GM19372 (cell line): ENCODE measurements around the gene ANTXR2.
"Not testable (repeated sequence)": the region's sequence is repeated elsewhere in the genome, so short reads cannot be mapped to it uniquely, and the experiment has no call there.

Experiments used
- ATAC-seq: cut with Tn5 transposase; IDR thresholded peaks from one replicate; pipeline ENCODE4 v1.9.1; 2021; ENCODE audit warnings: mild to moderate bottlenecking, low read depth, moderate library complexity; ENCODE audit not compliant: unreplicated experiment

The ANTXR2 gene

DNA sequence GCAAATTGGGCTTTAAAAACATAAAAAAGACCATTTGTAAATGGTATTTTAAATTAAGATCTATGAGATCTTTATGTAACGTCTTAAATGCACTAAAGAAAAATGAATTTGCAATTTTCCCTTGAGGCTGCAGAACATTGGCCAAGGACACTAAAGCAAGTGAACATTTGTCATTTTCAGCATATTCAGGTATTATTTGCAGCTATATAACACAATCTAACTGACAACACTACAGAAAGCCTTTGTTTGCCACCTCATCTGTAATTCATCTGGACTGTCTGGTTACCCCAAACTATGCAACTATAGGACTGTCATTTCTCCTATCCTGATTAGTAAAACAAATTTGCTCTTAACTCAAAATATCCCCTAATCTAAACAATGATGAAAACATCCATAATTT, 74.8 kb downstream of the ANTXR2 start:
- no peak for ATAC-seq

DNA sequence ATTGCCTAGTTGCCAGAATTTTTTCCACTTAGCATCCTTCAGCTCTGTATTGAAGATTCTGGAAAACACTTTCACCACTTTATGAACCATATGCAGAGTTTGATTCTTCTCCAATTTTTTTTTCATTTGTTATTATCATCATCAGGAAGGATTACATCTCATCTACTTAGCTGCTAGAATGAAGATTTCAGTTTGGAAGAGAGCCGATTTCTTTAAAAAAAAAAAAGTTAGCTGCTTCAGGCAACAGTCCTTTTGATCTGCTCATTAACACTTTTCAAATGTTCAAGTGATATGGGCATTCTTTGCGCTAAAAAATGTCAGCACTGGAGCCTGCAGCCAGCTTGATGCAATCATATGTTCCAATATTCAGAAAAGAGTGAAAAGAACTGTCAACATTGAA, 76.2 kb downstream of the ANTXR2 start:
- ATAC-seq = no peak

DNA sequence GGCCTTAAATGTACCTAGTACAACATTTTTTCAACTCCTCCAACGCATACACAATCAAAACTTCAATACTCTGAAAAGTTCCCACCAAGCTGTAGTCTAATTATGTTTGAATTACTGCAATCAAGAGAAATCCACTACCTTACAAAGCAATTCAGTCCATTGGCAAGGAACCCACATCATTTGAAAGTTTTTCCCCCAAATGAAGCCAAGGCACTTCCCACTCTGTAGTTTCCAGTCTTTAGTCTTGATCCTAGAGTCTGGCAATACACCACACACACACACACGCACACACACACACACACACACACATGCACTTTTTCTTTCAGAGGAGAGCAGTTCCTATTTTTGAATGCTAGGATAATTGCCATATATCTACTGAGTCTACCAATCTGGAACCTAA, 79.6 kb downstream of the ANTXR2 start:
- ATAC-seq = no peak

- ATAC-seq = no peak
These were observed 81.4 kb downstream of the ANTXR2 start for GRCh38 chr4:79991601-79992000.

DNA sequence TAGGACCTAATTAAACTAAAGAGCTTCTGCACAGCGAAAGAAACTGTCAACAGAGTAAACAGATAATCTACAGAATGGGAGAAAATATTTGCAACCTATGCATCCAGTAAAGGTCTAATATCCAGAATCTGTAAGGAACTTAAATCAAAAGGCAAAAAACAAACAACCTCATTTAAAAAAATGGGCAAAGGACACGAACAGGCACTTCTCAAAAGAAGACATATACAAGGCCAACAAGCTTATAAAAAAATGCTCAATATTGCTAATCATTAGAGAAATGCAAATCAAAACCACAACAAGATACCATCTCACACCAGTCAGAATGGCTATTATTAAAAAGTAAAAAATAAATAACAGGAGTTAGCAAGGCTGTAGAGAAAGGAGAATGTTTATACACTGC, 81.9 kb downstream of the ANTXR2 start:
- not testable (repeated sequence) for ATAC-seq

DNA sequence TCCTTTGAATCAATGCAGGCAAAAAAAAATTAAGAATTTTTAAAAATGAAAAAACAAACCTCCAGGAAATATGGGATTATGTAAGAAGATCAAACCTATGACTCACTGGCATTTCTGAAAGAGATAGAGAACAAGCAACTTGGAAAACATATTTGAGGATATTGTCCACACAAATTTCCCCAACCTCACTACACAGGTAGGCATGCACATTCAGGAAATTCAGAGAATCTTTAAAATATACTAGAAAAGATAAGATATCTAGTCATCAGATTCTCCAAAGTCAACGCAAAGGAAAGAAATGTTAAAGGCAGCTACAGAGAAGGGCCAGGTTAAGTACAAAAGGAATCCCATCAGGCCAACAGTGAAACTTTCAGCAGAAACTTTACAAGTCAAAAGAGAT, 85.6 kb downstream of the ANTXR2 start:
- ATAC-seq = no peak

GRCh38 chr4:79983431-79983830, 89.6 kb downstream of the ANTXR2 start:
- no peak for ATAC-seq

- no peak for ATAC-seq
These were observed 90.3 kb downstream of the ANTXR2 start for GRCh38 chr4:79982601-79983322.

DNA sequence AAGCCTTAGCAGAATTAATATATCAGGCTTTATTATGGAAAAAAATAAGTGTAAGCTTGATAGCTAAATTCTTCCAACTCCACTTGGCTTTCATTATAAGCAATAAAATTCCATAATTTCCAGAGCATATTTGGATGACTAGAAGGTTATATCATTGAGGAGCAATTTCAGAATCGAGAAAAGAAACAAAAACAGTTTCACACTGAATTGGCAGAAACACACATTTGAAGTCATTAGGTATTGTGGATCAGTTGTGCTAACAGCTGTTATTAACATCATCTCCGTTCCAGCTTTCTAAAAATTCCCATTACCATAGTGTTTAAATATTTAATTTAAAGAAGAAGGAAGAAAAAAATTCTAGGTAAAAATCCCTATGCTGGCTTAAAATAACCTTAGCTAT, 92.6 kb downstream of the ANTXR2 start:
- ATAC-seq = no peak

GRCh38 chr4:79979785-79980437, 93.1 kb downstream of the ANTXR2 start:
- no peak for ATAC-seq

DNA sequence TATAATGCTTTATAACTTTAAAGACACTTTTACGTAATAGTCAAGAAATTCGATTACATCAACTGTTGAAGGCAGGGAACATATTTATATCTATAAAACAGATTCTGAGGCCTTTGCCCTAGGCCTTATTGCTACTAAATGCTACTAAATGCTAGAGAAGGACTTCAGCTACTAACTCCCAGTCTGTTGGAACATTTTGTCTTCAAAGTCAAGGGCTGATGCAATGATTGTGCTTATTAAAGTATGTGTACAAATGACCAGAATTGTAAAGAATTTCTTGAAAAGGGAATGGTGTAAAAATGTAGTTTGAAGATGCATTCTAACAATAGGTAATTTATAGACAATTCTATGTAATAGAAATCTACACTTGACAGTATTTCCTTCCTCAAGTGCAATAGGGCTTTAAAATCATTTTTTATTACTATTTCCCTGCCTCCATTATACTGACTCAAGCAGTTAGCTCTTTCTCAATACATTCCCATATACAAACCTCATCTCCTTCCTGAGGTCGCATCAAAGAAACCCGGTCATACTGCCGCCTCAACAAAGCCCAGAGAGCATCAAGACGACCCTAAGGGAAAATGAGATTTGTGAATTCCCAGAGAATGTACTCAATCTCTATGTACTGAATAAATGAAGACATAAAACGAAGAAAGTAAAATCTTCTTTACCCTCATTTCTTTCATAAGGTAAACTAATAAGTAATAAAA, 95.7 kb downstream of the ANTXR2 start:
- no peak for ATAC-seq

DNA sequence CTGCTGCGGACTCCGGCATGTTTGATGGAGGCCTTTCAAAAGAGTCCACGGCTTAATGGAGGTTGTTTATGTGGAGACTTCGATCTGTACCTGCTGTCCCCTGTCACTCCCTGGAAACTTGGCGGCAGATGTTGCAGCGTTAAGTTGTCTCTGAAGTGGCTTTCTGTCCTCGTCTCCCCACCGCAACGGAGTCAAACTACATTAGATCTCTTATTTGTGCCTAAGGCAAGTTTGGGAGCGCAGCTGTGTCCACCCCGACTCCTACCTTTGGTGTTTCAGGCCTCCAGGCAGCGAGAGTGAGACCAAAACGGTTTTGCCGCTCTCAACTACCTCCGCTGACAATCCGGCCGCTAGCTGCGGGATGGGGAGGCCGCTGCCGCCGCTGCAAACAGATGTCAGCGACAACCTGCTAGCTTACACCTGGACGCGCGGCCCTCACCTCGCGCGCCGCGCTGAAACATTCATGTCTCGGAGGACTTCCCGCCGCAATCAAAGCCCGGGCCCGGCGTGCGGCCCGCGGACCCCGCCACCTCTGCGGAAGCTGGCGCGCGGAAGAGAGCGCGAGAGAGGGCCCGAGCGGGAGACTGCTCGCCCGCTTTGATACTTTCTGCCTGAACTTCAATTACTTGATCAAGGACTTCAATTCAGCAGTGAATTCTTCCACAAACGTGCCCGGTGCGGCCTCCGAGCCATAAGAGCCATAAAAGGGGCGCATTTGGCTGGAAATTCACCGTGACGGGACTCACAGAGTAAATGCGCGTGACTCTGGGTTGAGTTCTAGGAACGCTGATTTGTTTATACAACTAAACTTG, 108.4 kb downstream of the ANTXR2 start:
- no peak for ATAC-seq

GRCh38 chr4:79964020-79964399, 109.0 kb downstream of the ANTXR2 start:
- ATAC-seq = no peak

- no peak for ATAC-seq
These were observed 113.4 kb downstream of the ANTXR2 start for GRCh38 chr4:79959652-79960051.

- no peak for ATAC-seq
These were observed 114.4 kb downstream of the ANTXR2 start for GRCh38 chr4:79958466-79959264.

DNA sequence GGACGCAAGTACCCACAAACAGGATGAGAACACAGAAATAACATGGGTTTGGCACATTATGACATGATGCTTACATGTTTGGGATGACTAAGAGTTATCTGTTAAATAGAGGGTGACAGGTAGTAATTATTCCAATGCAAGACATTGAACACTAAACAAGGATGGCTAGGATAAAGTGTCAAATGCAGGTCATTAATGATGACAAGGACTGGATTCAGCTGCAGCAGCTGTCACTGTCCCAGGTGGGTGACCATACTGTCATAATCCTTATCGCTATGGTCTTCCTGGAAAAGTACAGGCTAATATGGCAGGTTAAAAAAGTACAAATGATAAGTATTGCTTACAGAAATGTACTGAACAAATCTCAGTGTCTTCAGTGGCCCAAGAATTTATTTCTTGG, 123.9 kb downstream of the ANTXR2 start:
- no peak for ATAC-seq

GRCh38 chr4:79948739-79949138, 124.3 kb downstream of the ANTXR2 start:
- no peak for ATAC-seq

DNA sequence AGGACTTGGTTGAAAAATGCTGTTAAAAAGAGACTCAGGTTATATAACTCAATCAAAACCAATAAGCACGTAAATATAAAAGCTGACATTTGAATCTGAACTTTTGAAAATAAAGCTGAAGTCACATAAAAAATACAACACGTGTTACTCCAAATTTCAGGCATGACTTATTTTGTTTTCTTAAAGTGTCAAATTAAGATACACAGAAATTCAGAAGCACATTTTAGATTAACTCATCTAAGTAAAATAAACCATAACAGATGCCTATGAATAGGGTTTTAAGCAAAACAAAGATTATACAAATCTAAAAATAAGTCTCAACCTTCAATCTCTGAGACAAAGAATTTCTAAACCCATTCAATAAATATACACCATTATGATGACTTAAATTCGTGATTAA, 124.8 kb downstream of the ANTXR2 start:
- no peak for ATAC-seq

DNA sequence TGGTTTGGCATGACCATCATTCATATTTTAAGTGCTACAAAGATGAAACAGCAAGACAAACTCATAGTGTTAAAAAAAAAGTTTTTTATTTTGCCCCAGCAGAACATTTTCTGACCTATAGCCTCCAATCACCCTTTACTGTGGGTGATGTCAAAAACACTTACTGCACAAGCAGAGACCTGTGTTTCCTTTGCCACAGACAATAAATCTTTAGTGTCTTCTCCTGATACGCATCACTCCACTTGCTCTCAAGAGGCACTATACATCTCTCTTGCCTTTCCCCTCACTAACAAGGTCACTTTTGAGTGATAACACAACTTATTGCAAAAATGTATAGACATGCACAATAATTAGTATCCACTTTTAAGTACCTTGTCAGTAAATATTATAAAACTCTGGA, 125.6 kb downstream of the ANTXR2 start:
- ATAC-seq = no peak

DNA sequence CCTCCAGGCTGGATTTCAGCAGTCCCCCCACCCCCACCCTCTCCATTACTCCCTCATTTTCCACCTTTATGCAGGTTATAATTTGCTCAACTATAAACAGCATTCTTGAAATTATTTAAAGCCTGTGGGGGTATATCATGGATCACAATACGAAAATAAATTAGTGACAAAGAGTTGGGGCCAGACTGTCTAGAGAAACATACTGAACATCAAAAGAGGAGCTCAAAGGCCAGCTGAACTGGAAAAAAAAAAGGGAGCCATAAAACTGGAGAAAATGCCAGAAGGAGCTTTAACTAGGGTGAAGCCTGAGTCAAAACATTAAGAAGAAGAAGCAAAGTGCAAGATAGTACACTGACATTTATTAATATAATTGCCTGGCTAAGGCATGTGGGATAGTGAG, 137.8 kb downstream of the ANTXR2 start:
- ATAC-seq = no peak
